Measurements from ENCODE around the gene CHERP. TPM values are rescaled to one million over a fixed set of nuclear protein-coding genes. Genes with fewer than 3 reads are reported as not detected.
A peak's percentile ranks its signal among the peaks of the same experiment; 100 is the strongest.
"Not testable (repeated sequence)": the region's sequence is repeated elsewhere in the genome, so short reads cannot be mapped to it uniquely, and the experiment has no call there.

CHERP gene
- total RNA-seq, 6 donors from 2014 or later, result 10.8 to 38.6 (median 22.0) TPM

DNA sequence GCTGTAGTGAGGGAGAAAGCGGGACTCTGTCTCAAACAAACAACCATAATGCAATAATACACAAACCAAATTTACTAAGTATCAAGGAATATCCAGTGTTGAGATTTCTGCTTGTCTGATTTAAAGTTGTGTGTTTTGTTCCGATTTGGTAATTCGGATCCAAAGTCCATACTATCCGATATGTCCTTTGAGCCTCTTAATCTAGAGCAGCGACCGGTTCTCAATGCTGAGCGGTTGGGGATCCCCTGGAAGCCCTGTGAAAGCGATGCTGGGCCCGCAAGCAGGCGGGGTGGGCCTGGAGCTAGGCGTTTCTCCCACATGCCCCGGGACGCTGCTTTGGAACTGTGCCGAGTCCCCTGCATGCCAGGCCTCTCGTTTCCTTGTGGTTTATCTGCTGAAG, 25.9 kb downstream of the CHERP start:
- Histone ChIP-seq H3K27me3 (no peaks in the 10 kb centered on the region), H3K9me3 (no peaks in the 10 kb centered on the region), H3K4me1 (no peaks in the 10 kb centered on the region), H3K27ac (no peak overlapping the region), H3K36me3 (peaks cover 37 to 88% (median 48%) of the 10 kb centered on the region in 4 donors), H3K4me3 (no peak overlapping the region)
- ATAC-seq (ENCODE audit: low FRiP score in 2 of 2) (no peak), DNase-seq (no peak)
- TF ChIP-seq EP300 (IDR thresholded peaks at IDR 0.05) (no peak), POLR2A (IDR thresholded peaks at IDR 0.05) (no peak), POLR2AphosphoS5 (IDR thresholded peaks at IDR 0.05) (no peak)
- TF ChIP-seq, protein P1, sequence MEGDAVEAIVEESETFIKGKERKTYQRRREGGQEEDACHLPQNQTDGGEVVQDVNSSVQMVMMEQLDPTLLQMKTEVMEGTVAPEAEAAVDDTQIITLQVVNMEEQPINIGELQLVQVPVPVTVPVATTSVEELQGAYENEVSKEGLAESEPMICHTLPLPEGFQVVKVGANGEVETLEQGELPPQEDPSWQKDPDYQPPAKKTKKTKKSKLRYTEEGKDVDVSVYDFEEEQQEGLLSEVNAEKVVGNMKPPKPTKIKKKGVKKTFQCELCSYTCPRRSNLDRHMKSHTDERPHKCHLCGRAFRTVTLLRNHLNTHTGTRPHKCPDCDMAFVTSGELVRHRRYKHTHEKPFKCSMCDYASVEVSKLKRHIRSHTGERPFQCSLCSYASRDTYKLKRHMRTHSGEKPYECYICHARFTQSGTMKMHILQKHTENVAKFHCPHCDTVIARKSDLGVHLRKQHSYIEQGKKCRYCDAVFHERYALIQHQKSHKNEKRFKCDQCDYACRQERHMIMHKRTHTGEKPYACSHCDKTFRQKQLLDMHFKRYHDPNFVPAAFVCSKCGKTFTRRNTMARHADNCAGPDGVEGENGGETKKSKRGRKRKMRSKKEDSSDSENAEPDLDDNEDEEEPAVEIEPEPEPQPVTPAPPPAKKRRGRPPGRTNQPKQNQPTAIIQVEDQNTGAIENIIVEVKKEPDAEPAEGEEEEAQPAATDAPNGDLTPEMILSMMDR (IDR thresholded peaks at IDR 0.05), result no peak
- WGBS, 2 donors, result 91 to 93% methylated on average over 15 of the region's 15 CpGs

- Histone ChIP-seq H3K9me3 (no peaks in the 10 kb centered on the region), H3K4me1 (no peaks in the 10 kb centered on the region), H3K27ac (no peak overlapping the region), H3K4me3 (no peak overlapping the region), H3K27me3 (no peaks in the 10 kb centered on the region), H3K36me3 (peaks cover 20 to 81% (median 41%) of the 10 kb centered on the region in 4 donors)
- DNase-seq, result no peak
- WGBS, 2 donors, result 87 to 94% methylated on average over 10 to 24 of the region's 24 CpGs
- no peak for TF ChIP-seq EP300 (IDR thresholded peaks at IDR 0.05)
- TF ChIP-seq, protein P1 (IDR thresholded peaks at IDR 0.05), result no peak
- ATAC-seq (ENCODE audit: low FRiP score in 2 of 2), result no peak
These were observed 27.7 kb downstream of the CHERP start for GRCh38 chr19:16514383-16515019.

GRCh38 chr19:16512611-16513010, 29.6 kb downstream of the CHERP start:
- not testable (repeated sequence) for H3K4me1 ChIP-seq; H3K9me3 ChIP-seq; H3K27me3 ChIP-seq; H3K4me3 ChIP-seq; DNase-seq; H3K27ac ChIP-seq; ATAC-seq (ENCODE audit: low FRiP score in 2 of 2)
- WGBS, 2 donors, result 94 to 96% methylated on average over 10 of the region's 10 CpGs
- peaks cover 4 to 66% (median 27%) of the 10 kb centered on the region in 4 donors for H3K36me3 ChIP-seq

DNA sequence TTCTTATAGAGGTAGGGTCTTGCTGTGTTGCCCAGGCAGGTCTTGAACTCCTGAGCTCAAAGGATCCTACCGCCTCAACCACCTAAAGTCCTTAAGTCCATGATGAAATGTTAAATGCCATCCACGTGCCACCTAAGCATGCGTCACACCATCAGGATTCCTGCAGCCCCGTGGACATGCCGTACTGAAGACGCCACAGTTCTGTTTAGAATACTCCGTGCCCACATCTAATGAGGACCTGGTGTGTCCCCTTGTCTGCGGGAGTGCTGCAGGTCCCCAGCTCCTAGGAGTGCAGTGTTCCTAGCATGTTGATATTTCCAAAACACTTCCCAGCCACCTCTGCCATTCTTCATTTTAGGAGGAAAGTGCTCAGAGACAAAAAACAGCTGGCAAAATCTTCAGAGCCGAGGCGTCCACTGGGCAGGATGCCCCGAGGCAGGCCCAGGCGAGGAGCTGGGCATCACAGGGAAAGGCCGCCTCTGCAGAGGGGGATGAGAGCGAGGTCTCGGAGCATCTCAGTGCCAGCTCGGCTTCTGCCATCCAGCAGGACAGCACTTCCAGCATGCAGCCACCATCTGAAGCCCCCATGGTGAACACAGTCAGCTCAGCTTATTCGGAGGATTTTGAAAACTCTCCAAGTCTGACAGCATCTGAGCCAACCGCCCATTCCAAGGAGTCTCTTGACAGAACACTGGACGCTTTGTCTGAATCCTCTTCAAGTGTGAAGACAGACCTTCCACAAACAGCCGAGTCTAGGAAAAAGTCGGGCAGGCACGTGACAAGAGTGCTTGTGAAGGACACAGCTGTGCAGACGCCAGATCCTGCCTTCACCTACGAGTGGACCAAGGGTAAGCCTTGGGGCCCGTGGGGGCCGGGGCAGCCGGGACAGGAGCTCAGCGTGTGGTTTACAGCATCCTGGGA, 32.8 kb downstream of the CHERP start:
- WGBS, 2 donors, result 79 to 90% methylated on average over 20 to 28 of the region's 28 CpGs
- peak; percentile 29 to 63 for ATAC-seq (ENCODE audit: low FRiP score in 2 of 2)
- no peaks in the 10 kb centered on the region for H3K9me3 ChIP-seq
- no peaks in the 10 kb centered on the region for H3K4me1 ChIP-seq
- no peak overlapping the region for H3K4me3 ChIP-seq
- no peak for DNase-seq
- peak overlapping the region in 2 of 4 donors; percentile 35 to 57 for H3K27ac ChIP-seq
- H3K36me3 ChIP-seq, result peaks cover 0 to 48% (median 19%) of the 10 kb centered on the region in 4 donors
- no peak for TF ChIP-seq EP300 (IDR thresholded peaks at IDR 0.05)
- no peaks in the 10 kb centered on the region for H3K27me3 ChIP-seq

DNA sequence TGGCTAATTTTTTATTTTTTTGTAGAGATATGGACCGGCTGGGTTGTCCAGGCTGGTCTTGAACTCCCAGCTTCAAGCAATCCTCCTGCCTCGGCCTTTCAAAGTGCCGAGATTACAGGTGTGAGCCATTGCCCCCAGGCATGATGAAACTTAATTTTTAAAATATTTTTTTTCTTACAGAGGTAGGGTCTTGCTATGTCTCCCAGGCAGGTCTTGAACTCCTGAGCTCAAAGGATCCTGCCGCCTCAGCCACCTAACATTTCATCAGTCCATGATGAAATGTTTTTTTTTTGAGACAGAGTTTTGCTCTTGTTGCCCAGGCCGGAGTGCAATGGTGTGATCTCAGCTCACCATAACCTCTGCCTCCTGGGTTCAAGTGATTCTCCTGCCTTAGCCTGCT, 33.7 kb downstream of the CHERP start:
- Histone ChIP-seq H3K27ac (peak overlapping the region in 3 of 4 donors; percentile 30 to 57 (median 35)), H3K36me3 (peaks cover 0 to 51% (median 21%) of the 10 kb centered on the region in 4 donors), H3K27me3 (no peaks in the 10 kb centered on the region), H3K4me3 (no peak overlapping the region), H3K9me3 (no peaks in the 10 kb centered on the region), H3K4me1 (no peaks in the 10 kb centered on the region)
- ATAC-seq (ENCODE audit: low FRiP score in 2 of 2), result no peak
- no peak for DNase-seq
- WGBS, 2 donors, result 96 to 97% methylated on average over 5 of the region's 5 CpGs
- TF ChIP-seq EP300 (IDR thresholded peaks at IDR 0.05) (no peak), POLR2A (IDR thresholded peaks at IDR 0.05) (no peak), POLR2AphosphoS5 (IDR thresholded peaks at IDR 0.05) (no peak)
- TF ChIP-seq, protein P1 (IDR thresholded peaks at IDR 0.05), result no peak

All from upper lobe of left lung (tissue), 6 donors.